Activated CD8-positive, alpha-beta memory T cell treated with anti-CD3 and anti-CD28 coated beads, Interleukin-2, amount 50 U/mL, for 24 hours (primary cell): Measurements from ENCODE around the gene NPAS2.

Experiments
- DNase-seq: peaks from one replicate; pipeline ENCODE4 v3.0.0-alpha.2; 2020; ENCODE audit errors: extremely low read depth

Gene NPAS2

DNA sequence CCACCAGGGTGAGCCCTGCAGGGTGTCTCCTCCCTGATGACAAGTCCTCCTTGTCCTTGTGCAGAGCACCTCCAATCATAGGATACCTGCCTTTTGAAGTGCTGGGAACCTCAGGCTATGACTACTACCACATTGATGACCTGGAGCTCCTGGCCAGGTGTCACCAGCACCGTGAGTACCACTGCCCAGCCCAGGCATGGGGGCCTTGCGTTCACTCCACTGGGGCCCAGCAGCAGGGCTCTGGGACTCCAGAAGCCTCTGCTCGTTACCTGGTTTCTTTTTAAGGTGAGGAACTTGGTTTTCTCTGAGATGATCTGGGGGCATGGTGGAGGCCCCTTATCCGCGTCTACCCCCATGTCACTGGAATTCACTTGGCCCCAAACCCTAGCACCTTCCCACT is 145.7 kb downstream of the NPAS2 start:
- DNase-seq: no peak

GRCh38 chr2:100967716-100968115 is 147.8 kb downstream of the NPAS2 start:
- no peak for DNase-seq

DNA sequence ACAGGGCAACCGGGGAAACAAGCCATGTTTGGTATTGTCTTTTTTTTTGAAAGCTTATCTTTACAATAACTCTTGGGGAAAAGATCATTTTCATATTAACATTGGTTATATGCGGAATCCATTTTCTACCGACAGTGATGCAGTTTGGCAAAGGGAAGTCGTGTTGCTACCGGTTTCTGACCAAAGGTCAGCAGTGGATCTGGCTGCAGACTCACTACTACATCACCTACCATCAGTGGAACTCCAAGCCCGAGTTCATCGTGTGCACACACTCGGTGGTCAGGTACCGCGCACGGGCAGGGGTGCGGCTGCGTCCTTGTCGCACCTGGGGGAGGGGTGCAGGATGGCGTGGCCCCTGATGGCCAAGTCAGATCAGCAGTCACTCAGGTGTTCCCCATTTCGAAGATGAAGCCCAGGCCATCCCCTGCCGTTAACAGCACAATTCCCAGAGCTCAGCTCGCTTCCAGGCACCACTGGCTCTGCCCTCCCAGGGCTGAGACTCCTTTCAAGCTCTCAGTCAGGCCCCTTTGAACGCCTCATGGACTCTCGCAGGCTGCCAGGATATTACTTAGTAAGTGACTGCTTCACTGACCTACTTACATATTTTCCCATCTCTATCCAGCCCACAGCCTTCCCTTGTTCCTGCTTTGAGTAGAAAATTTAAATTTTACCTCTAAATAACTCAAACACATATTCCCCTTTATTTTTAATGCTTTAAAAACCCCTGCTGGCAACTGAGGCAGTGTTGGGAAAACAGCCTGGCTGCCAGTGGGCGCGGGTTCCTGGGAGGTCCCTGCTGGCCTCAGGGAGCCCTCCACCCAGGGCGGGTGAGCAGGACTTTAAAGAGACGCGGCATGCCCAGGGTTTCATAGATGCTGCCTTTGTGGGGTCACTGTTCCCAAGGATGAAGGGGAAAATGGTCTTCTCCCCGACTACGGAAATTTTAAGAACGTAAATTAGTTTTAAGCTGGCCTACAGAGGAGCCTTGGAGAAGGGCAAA is 148.5 kb downstream of the NPAS2 start:
- no peak for DNase-seq

- DNase-seq: no peak
Measured at GRCh38 chr2:100969998-100970397, 150.1 kb downstream of the NPAS2 start.

GRCh38 chr2:100971221-100971620 is 151.3 kb downstream of the NPAS2 start:
- no peak for DNase-seq

DNA sequence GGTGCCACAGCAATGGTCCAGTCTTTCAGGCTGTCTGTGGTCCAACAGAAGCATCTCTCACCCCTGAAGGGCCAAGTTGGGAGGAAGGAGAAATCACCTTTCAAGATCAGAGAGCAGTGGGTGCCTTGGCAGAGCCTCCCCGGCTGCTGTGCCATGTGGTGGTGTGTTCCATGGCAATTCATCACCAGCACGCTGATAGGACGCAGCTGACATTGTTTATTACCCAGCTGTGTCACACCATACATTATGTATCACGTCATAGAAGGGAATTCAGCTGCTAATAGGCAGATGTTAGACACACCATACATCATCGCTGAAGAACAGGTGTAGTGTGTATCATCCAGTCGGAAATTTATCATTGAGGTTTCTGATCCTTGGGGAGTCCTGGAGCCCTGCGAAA is 152.5 kb downstream of the NPAS2 start:
- DNase-seq: no peak

DNA sequence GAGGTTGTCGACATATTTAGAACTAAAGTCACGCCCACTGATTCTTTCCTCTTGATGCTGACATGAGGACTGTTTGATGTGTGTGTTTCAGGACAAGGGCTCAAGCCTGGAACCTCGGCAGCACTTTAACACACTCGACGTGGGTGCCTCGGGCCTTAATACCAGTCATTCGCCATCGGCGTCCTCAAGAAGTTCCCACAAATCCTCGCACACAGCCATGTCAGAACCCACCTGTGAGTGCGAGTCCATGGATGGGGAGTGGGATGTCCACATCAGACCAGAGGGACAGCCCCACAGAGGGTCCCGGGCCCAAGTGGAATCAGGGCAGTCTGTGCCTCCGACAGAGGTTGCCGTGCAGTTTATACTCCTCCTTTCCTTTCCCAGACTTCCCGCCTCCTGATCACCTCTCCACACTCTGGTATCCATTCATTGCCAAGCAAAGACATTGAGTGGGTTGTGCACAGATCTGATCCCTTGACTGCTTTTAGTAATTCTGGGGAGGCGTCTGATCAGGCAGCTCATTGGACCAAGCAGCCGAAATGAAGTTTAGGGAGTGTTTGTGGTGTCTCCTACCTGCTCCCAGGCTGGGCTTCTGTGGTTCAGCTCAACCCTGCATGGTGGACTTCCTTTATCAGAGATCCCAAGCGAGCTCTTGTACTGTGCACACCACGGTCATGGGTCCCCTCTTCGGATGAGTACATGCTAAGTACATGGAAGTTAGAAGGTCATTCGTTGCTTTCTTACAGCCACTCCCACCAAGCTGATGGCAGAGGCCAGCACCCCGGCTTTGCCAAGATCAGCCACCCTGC is 155.0 kb downstream of the NPAS2 start:
- DNase-seq: no peak

DNA sequence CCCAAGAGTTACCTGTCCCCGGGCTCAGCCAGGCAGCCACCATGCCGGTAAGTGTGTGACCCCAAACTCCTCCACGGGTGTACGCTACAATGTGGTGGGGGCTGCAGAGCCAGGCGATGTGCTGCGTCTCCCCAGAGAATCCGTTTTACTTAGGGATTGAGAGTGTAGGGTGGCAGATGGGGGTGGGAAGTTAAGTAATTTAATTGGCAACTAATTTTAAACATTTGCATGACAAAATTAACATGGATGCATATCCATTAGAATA is 155.5 kb downstream of the NPAS2 start:
- no peak for DNase-seq

GRCh38 chr2:100976061-100976460 is 156.1 kb downstream of the NPAS2 start:
- no peak for DNase-seq

GRCh38 chr2:100976645-100977391 is 156.9 kb downstream of the NPAS2 start:
- DNase-seq: no peak

- DNase-seq: no peak
Measured at GRCh38 chr2:100977511-100977910, 157.6 kb downstream of the NPAS2 start.

GRCh38 chr2:100978582-100979191 is 158.7 kb downstream of the NPAS2 start:
- no peak for DNase-seq

DNA sequence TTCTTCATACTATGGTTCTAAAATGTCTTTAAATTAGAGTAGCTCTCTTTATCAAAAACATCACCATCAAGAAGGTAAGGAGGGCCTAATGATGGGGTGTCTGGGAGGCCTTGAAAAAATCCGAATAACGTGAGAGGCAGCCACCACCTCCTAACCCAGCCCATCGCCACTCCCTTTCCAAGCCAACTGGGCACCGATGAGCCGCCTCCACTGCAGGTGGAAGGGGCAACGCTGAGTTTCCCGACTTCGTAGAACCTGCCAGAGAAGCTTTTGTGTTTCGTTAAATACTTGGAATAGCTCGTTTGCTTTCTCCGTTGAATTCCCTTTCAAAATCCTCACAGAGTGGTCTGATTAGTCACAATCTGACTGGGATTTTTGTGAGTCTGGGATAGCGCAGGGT is 160.1 kb downstream of the NPAS2 start:
- DNase-seq: no peak

- DNase-seq: no peak
Measured at GRCh38 chr2:100981011-100981410, 161.1 kb downstream of the NPAS2 start.

DNA sequence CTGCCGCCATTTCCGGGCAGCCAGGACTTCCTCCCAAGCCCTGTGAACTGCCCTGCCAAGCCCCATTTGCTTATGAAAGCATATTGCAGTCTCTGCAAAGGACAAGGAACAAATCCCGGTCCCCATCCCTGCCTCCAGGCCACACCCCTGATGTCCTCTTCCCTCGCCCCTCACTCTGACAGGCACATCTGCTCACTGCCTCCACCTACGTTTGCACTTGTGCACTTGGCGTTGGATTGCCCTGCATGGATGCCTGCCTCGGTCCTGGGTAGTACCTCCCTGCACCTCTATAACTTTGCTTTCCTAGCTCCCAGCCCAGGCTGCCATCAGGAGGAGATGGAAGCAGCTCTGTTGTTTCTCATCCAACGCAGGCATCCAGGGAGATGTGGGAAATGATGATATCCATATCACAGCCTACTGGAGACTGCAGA is 162.5 kb downstream of the NPAS2 start:
- DNase-seq: no peak

DNA sequence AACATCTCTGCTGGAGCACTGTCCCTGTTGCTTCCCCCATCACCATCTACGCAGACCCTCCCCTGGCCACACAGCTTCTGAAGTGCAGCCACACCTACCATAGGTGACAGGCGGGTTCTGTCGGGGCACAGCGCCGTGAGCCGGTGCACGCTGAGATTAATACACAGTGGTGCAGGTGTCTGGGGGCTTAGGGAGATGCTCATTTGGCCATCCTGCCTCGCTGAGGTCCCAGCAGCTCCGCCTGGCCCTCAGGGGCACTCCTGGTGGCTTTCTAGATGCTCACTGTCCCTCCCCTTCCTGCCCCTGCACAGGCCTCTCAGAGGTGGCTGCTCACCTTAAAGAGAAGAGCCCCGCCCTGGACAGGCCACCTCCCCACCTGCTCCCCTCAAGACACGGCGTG is 163.3 kb downstream of the NPAS2 start:
- DNase-seq: no peak

GRCh38 chr2:100983684-100984310 is 163.9 kb downstream of the NPAS2 start:
- no peak for DNase-seq

DNA sequence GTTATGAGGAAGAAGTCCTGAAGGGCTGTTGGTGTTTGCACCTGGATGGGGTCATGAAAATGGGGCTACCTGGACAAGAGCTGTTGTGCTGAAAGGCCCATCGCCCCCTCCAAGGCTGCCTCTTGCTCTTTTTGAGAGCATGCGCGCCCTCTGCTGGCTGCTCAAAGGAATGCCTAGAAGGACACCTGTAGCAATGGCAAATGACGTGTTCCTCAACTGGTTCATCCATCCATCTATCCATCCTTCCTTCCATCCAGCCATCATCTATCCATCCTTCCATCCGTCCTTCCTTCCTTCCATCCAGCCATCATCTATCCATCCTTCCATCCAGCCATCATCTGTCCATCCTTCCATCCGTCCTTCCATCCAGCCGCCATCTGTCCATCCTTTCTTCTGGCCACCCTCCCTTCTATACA is 165.0 kb downstream of the NPAS2 start:
- no peak for DNase-seq

DNA sequence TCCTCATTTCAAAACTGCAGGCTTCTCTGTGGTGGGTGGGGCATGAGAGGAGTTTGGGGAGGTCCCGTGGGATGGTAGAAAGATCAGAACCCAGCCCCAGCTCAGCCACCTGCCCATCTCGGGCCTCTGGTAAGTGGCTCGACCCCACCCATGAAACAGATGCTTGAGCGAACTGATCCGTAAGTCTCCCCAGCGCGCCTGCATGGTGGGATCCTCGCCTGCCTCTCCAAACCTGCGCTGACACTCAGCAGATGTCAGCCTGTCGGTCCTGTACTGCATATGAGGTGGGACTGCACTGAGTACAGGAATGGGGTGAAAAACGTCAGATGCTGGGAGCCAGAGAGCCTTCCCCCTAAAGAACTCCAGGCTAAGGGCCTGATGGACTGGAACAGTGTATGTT is 166.2 kb downstream of the NPAS2 start:
- no peak for DNase-seq

GRCh38 chr2:100987536-100987935 is 167.6 kb downstream of the NPAS2 start:
- DNase-seq: no peak

DNA sequence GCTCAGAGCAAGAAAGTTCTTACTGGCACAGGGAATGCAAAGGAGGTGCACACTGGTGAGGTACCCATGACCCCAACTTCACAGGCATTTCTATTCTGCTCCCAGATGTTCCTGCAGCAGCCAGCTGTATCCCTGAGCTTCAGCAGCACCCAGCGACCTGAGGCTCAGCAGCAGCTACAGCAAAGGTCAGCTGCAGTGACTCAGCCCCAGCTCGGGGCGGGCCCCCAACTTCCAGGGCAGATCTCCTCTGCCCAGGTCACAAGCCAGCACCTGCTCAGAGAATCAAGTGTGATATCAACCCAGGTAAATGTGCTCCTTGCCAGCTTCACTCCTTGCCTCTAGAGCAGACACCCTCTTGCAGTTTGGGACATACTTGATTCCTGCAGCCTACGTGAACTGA is 168.0 kb downstream of the NPAS2 start:
- DNase-seq: no peak
